ENCODE results near the gene CDON. TPM values are rescaled to one million over a fixed set of nuclear protein-coding genes. Genes with fewer than 3 reads are reported as not detected.

CDON gene
- total RNA-seq, result 10 to 100 TPM; 10.4 to 17.7 TPM

GRCh38 chr11:126062679-126063506 is at the start of gene CDON:
CDON (minus strand) TSS chr11:126062866; CDS start chr11:126023476, 39,390 bp downstream.
- TF ChIP-seq CTCF (IDR thresholded peaks at IDR 0.05), result no peak
- peak; percentile 89 for ATAC-seq (ENCODE audit: insufficient number of reproducible peaks, low FRiP score, low read depth)
- Histone ChIP-seq H3K4me3 (peak within 1 kb of the TSS; percentile 88), H3K27ac (peak within 1 kb of the TSS; percentile 32 to 61), H3K36me3 (no peaks in the 10 kb centered on the region), H3K27me3 (replicated peaks; ENCODE audit: insufficient read depth) (no peaks in the 10 kb centered on the region), H3K4me1 (ENCODE audit: control insufficient read depth in 1 of 2, low read depth in 2 of 2) (peaks cover 9 to 10% of the 10 kb centered on the region in 2 donors), H3K9me3 (no peaks in the 10 kb centered on the region)
- DNase-seq (ENCODE audit: low spot score), result peak; percentile 66

- no peak for TF ChIP-seq CTCF (IDR thresholded peaks at IDR 0.05)
- Histone ChIP-seq H3K4me1 (ENCODE audit: control insufficient read depth in 1 of 2, low read depth in 2 of 2) (peaks cover 46 to 77% of the 10 kb centered on the region in 2 donors), H3K27ac (peak overlapping the region; percentile 56 to 73), H3K36me3 (no peaks in the 10 kb centered on the region), H3K9me3 (no peaks in the 10 kb centered on the region), H3K4me3 (no peak overlapping the region), H3K27me3 (replicated peaks; ENCODE audit: insufficient read depth) (no peaks in the 10 kb centered on the region)
- no peak for DNase-seq (ENCODE audit: low spot score)
- no peak for ATAC-seq (ENCODE audit: insufficient number of reproducible peaks, low FRiP score, low read depth)
Observed at GRCh38 chr11:126111458-126112116, 48.9 kb upstream of the CDON start.

GRCh38 chr11:126109941-126110731 is 47.5 kb upstream of the CDON start:
- ATAC-seq (ENCODE audit: insufficient number of reproducible peaks, low FRiP score, low read depth) (peak; percentile 36), DNase-seq (ENCODE audit: low spot score) (peak; percentile 47)
- Histone ChIP-seq H3K36me3 (no peaks in the 10 kb centered on the region), H3K27ac (peak overlapping the region; percentile 59 to 73), H3K9me3 (no peaks in the 10 kb centered on the region), H3K4me3 (no peak overlapping the region), H3K4me1 (ENCODE audit: control insufficient read depth in 1 of 2, low read depth in 2 of 2) (peaks cover 32 to 62% of the 10 kb centered on the region in 2 donors), H3K27me3 (replicated peaks; ENCODE audit: insufficient read depth) (no peaks in the 10 kb centered on the region)
- no peak for TF ChIP-seq CTCF (IDR thresholded peaks at IDR 0.05)

- H3K4me1 ChIP-seq (ENCODE audit: control insufficient read depth in 1 of 2, low read depth in 2 of 2), result peaks cover 12 to 33% of the 10 kb centered on the region in 2 donors
- ATAC-seq (ENCODE audit: insufficient number of reproducible peaks, low FRiP score, low read depth), result no peak
- no peak overlapping the region for H3K27ac ChIP-seq
- H3K27me3 ChIP-seq (replicated peaks; ENCODE audit: insufficient read depth), result no peaks in the 10 kb centered on the region
- H3K36me3 ChIP-seq, result no peaks in the 10 kb centered on the region
- no peaks in the 10 kb centered on the region for H3K9me3 ChIP-seq
- TF ChIP-seq CTCF (IDR thresholded peaks at IDR 0.05), result no peak
- no peak overlapping the region for H3K4me3 ChIP-seq
- no peak for DNase-seq (ENCODE audit: low spot score)
Observed at GRCh38 chr11:126106594-126107328, 44.1 kb upstream of the CDON start.
